GM19397 (cell line): ENCODE data around the gene SERPINB7.
"Not testable (repeated sequence)": the region's sequence is repeated elsewhere in the genome, so short reads cannot be mapped to it uniquely, and the experiment has no call there.

Experiments used
- ATAC-seq: cut with Tn5 transposase; IDR thresholded peaks from one replicate; pipeline ENCODE4 v1.9.1; 2021; ENCODE audit warnings: mild to moderate bottlenecking, moderate library complexity; ENCODE audit not compliant: unreplicated experiment

The SERPINB7 gene, protein sequence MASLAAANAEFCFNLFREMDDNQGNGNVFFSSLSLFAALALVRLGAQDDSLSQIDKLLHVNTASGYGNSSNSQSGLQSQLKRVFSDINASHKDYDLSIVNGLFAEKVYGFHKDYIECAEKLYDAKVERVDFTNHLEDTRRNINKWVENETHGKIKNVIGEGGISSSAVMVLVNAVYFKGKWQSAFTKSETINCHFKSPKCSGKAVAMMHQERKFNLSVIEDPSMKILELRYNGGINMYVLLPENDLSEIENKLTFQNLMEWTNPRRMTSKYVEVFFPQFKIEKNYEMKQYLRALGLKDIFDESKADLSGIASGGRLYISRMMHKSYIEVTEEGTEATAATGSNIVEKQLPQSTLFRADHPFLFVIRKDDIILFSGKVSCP

DNA sequence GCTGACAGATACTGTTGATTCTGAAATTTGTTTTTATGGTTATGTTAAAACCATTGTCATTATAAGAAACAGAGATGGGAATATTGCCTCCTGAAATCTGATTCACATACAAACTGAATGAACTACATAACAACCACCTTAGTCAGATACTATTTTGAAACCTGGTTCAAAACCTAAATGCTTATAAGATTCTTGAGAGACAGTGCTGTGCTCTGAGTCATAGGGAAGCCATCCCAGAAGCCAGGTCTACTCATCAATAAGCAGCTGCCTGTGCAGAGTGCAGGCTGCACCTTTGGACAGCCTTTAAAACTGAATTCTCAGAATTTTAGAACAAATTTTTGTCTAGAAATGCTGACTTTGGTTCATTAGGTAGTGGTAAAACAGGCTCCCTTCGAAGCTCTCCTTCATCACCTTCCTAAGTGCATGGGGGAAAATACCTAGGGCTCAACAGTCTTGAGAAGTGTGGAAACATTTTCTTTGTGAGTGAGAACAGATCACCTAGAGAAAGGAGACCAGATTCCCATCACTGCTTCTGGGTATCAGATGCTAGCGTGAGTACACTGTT is at the start of gene SERPINB7:
TSS of gene SERPINB7 (plus strand) at position 253 of the 565 bp plus-strand sequence. CDS start 6,955 bp downstream, outside the sequence.
- ATAC-seq, result no peak

DNA sequence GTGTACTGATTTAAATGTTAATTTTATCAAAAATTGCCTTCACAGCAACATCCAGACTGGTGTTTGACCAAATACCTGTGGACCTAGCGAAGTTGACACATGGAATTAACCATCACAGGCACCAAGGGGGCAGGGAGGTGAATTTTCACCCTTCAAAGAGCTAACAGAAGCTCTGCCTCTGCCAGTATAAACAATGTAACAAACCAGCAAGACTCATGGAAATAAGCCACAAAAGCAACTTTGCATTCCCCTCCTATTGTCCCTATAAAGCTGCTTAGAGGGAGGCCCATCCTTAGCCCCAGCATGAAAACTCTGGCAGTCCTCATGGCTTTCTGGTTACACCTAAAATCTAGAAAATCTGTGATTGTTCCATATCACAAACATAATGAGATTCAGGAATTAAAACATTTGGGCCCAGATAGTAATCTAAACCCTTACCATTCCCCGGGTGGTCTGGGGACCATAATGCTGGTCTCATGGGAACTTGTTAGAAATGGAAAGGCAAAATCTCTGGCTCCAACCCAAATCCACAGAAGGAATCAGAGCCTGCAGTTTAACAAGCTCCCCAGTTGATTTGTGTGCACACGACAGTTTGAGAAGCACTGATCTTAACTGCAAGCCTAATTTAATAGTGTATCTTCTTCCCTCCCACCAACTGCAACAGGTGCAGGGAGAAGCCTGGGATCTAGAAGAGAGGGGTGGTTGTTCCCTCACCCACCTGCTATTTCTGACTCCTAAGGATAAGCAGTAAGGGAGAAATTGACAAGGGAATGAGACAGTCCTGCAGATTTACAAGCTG is 49.3 kb upstream of the SERPINB7 start:
- no peak for ATAC-seq

DNA sequence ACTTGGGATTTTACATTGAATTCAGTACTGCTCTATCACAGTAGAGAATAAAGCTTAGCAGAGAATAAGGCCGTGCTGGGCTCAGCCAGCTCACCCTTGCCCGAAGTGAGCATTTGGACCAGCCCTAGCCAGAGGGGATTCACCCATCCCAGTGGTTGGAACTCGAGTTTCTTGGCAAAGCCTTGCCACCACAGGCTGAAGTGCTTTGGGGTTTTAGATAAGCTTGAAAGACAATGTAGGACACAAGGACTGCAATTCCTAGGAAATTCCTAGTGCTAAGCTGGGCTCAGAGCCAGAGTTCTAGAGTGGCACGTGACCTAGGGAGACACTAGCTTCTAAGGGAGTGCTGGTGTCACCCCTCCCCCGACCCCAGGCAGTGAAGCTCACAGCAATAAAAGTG is 44.4 kb upstream of the SERPINB7 start:
- ATAC-seq, result no peak

DNA sequence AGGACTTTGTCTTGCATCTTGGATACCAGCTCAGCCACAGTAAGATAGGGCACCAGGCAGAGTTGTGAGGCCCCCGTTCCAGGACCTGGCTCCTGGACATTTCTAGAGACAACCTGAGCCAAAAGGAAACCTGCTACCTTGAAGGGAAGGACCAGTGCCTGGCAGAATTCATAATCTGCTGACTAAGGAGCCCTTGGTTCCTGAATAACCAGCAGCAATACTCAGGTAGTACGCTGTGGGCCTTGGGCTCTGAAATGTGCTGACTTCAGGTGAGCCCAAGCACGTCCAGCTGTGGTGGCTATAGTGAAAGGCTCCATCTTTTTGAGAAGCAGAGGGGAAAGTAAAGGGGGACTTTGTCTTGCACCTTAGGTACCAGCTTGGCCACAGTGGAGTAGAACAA is 44.0 kb upstream of the SERPINB7 start:
- no peak for ATAC-seq

DNA sequence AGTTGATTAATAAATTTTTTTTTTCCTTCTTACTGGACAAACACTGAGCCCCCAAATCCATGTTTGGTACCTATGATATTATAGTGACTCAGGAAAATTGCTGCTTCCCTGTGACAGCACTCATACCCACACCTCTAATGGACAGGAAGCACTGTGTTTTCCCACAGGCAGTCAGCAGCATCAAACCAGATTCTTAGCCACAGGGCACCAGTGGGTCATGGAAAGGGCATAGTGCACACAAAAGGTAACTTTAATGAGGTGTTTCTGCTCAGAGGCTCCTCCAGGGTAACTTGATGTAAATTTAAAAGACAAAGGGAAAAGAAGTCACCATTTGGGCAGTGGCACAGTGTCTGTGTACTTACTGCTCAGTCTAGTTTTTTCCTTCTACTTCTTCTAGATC is 38.3 kb upstream of the SERPINB7 start:
- ATAC-seq, result no peak

DNA sequence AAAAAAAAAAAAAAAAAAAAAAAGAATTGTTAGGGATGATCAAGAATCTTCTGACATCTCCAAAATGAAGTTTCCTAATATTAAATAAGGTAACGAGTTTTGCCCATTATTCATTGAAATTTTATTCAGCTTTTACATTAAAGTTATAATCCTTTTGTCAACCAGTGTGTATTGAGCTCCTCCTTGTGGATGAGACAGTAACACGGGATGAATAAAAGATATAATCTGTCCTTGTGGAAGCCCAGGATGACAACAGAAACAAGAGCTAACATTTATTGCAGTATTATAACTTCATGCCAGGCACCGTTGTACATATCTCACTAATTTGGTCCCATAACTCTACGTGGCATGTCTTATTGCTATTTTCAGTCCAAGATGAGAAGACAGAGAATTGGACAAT is 33.4 kb upstream of the SERPINB7 start:
- ATAC-seq, result no peak

DNA sequence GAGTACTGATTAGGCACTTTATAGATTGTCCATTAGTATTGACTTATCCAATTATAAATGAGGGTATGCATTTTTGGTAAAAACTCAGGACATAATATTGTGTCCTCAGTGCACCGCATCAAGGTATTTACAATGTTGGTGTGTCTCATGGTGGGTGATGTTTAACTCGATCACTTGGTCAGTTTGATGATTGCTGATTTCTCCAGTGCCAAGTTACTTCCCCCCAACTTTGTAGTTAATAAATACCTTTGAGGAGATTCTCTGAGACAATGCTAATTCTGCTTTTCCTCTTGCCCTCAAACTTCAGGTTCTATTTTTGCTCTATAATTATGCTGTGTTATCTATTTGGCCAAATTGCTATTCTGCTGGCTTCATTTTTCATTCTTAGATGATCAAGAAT is 28.2 kb upstream of the SERPINB7 start:
- no peak for ATAC-seq

DNA sequence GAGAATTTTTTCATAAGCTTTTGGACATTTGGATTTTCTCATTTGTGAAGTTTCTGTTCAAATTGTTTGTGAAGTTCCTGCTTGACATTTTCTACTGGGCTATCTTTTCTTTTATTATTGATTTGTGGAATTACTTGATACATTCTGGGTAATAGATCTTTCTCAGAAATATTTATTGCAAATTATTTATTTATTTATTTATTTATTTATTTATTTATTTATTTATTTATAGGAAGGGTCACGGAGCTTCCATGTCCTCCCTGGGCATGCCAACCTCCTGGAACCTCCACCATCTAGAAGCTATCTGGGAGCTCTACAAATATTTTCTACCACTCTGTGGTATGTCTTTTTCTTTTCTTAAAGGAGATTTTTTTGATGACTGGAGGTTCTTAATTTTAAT is 25.7 kb upstream of the SERPINB7 start:
- ATAC-seq, result no peak

DNA sequence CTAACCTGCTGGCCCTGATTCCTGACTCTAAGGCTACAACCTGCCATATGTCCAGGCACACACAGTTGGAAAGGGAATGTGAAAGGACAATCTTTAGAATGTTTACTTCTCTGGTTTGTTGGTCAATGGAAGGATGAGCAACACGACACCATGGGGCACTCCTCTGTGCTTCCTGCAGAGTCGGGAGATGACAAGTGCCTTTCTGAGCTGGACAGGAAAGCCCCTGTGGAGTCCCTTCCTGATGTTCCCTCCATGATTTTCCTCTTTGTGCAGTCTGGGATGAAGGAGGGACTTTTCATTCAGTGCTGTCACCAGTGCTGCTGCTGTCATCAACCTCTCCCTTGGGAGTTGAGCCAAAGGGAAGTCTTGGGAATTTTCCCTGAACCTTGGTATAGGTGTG is 22.6 kb upstream of the SERPINB7 start:
- ATAC-seq, result no peak

DNA sequence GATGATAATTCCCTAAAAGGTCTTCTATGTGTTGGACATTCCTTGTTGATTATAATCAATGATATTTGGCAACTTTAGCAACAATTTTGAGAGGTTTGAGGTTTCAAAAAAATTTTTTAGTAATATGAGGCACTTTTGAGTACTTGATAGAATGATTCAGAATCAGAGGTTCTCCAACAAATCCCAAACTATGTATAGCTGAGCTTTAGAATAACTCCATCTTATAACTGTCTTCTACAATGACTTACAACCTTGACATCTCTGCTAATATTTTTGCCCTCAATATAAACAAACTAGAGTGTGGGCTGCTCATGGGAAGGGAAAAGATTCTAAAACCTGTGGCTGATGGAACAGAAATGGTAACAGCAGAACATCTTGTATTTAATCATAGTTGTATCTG is 21.5 kb upstream of the SERPINB7 start:
- ATAC-seq, result no peak

DNA sequence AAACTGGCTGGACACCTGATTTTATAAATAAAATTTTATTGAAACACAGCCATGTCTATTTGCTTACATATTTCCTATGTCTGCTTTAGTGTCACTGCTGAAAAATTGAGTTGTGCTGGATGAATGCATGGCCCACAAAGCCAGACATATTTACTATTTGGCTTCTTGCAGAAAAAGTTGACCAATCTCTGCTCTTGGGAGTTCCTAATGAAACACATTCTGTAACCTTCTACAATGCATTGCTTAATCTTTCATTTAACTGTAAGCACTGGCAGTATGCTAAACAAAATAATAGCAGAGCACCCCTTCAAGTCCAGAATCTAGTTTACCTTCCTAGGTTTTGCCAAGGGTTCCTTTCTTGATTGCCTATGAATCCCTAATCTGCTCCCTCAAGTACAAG is 17.7 kb upstream of the SERPINB7 start:
- ATAC-seq, result no peak

DNA sequence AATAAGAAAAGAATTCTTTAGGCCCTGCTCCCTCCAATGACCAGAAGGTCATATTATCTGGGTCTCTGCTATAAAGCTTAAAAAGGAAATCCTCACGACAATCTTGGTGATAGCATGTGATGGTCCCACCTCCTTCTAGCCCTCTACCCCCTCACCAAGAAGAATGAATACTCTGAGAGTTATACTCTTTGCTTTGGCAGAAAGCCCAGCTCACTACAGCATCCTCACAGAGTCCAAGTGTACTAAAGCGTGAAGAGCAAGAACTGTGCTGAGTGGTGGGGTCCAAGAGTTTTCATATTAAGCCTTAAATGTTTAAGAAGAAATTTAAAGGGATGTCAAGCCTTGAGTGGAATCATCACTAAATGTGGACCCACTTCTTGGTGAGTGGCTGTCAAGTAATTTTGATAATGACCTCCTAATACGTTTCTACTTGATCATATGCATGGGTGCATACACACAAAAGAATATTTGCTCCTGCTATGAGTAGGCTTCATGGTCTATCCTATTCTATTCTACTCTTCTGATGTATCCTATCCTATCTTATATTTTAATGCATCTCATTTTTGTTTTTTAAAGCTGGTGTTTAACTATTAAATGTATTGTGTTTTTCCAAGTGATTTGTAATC is 16.5 kb upstream of the SERPINB7 start:
- ATAC-seq, result no peak

DNA sequence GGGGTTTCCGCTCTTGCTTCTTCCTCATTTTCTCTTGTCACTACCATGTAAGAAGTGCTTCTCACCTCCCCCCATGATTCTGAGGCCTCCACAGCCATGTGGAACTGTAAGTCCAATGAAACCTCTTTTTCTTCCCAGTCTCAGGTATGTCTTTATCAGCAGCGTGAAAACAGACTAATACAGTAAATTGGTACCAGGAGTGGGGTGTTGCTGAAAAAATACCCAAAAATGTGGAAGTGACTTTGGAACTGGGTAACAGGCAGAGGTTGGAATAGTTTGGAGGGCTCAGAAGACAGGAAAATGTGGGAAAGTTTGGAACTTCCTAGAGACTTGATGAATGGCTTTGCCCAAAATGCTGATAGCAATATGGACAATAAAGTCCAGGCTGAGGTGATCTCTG is 15.4 kb upstream of the SERPINB7 start:
- ATAC-seq, result not testable (repeated sequence)

DNA sequence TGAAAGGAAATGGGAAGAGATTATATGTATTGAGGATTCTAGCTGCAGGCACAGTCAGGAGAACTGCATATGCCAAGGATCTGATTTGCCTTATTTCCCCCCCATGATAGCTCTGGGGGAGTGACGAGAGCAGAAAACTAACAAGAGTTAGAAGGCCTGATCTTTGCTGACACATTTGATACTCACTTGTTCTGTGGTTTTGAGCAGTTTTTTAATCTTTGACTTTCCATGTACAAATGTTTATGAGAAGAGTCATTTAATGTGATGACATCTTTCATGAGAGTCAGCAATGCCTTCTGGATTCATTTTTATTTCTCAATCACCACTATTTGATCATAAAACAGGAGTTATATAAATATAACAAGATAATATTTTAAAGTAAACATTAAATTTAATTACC is 12.7 kb upstream of the SERPINB7 start:
- ATAC-seq, result no peak

DNA sequence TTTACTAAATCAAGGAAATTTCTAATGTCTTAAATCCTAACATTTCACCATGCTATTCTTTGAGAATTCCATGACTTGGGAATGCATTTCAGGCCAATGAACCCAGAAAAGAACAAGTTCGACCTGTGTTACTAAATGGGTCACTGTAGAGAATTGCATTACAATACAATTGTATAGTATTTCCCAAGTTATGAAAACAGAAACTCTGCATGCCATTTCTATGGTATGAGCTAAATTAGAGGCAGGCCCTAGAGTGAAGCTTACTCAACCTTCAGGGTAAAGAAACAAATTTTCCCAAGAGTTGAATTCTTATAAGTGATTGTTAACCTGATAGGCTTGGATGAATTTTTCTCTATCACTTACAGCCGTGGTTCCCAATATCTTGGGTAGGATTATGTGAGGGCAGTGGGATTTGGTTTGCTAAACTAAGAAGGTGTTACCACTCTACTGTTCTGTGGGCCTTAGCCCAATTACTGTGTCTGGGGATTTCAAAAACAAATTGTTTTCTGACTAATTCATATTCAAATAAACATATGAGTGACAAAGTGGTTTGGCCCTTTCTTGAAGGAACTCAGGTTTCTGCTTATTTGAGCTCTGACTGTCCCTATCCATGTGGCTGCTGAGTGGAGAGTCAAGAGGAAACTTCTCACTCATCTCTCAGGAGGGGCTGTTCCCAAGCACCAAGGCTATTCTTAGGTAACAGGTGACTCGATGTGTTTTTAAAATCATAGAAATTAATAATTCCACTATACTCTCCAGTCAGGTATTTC is 11.2 kb upstream of the SERPINB7 start:
- no peak for ATAC-seq

DNA sequence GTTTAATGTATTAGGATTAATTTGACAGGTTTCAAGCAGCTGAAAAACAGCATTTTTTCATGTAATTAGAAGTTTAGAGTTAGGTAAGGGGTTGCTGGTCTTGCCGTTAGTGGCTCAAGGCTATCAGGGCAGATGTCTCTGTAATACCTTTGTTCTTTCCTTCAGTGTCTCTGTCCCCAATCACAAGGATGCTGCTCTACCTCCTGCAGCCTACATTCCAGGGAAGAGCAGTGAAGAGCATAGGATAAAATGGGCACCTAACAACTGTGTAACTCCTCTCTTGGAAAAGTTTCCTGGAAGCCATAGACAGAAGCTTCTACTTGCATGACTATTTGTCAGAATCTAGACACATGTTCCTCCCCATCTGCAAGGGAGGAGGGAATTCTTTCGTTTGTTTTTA is 9.4 kb upstream of the SERPINB7 start:
- no peak for ATAC-seq

DNA sequence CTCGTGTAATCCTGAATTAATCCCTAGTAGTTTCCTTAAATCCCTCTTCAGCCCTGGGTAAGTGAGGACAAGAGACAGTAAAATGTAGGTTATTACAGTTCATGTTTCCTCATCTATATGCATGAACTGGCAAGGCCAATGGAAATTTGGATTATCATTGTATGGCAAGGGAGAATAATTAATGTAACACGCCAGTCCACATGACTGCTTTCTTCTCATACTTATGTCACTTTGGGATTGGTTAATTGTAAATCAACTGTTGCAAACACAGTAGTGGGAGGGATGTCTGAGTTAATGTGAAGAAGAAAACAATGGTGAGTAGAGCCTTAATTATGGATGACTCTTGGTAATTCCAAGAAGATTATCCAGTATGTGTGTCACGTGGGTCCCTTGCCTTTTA is 1.7 kb upstream of the SERPINB7 start:
- no peak for ATAC-seq

DNA sequence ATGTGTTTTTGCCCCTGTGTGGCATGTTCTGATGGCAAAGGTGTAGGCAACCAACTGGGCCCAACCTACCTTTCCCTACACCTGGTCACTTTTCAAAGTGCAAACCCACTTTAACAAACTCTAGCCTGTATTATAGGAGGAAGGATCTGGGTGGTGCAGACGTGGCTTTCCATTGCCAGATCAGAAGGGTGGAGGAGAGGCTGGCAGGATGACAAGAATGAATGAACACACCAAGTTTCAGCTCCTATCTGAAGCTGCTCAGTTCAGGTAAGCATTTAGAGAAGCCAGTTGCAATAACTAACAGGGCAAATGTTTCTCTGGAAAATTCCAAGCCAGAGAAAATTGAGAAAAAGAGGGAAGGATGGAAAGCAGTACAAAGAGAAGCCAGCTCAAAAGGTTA is 707 bp upstream of the SERPINB7 start:
- ATAC-seq, result no peak

DNA sequence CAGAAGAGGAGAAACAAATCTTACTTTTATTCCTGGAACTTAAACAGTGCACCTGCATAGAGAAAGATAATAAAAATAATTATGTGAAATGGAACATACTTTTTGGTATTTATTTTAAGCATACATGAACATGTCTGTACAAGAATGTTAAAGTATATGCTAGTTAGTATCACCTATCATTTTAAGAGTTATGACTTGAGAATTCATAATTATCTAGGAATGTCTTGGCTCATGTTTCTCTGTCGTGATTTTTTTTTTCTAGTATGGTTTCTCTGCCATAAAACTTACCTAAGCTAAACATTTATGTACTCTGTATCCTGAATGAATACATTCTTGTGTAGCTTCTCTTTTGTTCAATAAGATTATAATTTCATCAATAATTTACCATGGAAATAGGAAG is 4.2 kb downstream of the SERPINB7 start:
- no peak for ATAC-seq

DNA sequence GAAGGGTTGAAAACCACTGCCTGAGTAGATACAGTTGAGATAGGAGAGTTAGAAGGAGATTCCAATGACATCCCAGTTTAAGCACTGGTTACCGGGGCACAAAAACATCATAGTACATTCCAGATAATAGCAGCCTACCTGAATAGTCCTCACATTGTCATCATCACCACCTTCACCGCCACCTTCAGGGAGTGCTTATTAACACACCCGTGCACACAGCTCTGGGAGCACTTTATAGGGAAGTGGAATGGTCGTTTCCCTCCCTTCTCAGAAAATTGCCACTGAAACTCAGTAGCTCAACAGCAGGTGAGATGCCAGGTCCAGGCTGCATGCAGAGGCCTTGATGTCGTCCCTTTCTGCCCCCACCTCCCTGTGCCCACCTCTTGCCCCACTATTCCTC is 8.2 kb downstream of the SERPINB7 start:
- no peak for ATAC-seq
